ACC112 (cell line): ENCODE results near the gene DOC2A.
"Not testable (repeated sequence)": the region's sequence is repeated elsewhere in the genome, so short reads cannot be mapped to it uniquely, and the experiment has no call there.

Experiments used
- H2AFZ ChIP-seq: fragments of 200-600 bp; sonication (generic); one replicate; pipeline ENCODE4 v1.6.0; 2017; ENCODE audit warnings: antibody characterized with exemption, low read length; ENCODE audit not compliant: unreplicated experiment
- H3K27ac ChIP-seq: fragments of 200-600 bp; sonication (generic); 2 replicates; pipeline ENCODE4 v1.5.1; 2014; ENCODE audit warnings: low read depth, mild to moderate bottlenecking, antibody characterized with exemption, low read length, moderate library complexity
- H3K27me3 ChIP-seq: fragments of 200-600 bp; sonication (generic); 2 replicates; pipeline ENCODE4 v1.6.1; 2014; ENCODE audit warnings: mild to moderate bottlenecking, antibody characterized with exemption, low read length, moderate library complexity, mixed read lengths; ENCODE audit not compliant: insufficient read depth
- H3K36me3 ChIP-seq: fragments of 200-600 bp; sonication (generic); 2 replicates; pipeline ENCODE4 v1.6.1; 2016; ENCODE audit warnings: mild to moderate bottlenecking, antibody characterized with exemption, low read length, moderate library complexity, mixed read lengths; ENCODE audit not compliant: insufficient read depth
- H3K4me1 ChIP-seq: fragments of 200-600 bp; sonication (generic); one replicate; pipeline ENCODE4 v1.6.1; 2016; ENCODE audit warnings: low read length, mixed read lengths; ENCODE audit not compliant: insufficient read depth, unreplicated experiment, control insufficient read depth
- H3K4me3 ChIP-seq: fragments of 200-600 bp; sonication (generic); 2 replicates; pipeline ENCODE4 v1.5.1; 2014; ENCODE audit warnings: mild to moderate bottlenecking, low read depth, low read length
- H3K79me2 ChIP-seq: fragments of 200-600 bp; sonication (generic); one replicate; pipeline ENCODE4 v1.6.0; 2016; ENCODE audit warnings: low read length; ENCODE audit not compliant: control insufficient read depth, unreplicated experiment, insufficient read depth

The DOC2A gene

DNA sequence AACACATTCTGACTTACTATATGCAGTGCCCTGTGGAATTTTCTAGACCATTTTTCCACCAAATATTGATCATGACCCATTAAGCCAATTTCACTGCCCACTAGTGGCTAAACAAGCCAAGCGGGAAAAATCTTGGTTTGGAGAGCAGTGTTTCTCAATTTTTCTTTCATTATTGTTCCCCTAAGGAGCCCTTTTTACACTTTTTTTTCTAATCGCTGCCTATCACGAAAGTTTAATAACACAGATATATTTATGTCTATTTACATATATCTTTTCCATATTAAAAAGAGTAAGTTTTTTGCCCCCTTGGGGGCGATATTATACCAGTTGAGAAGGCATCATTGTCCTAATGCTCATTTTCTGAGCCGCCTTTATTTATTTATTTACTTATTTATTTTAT lies 31.0 kb upstream of the DOC2A start:
- no peaks in the 10 kb centered on the region for H3K36me3 ChIP-seq
- no peak overlapping the region for H3K27ac ChIP-seq
- H2AFZ ChIP-seq, result no peak overlapping the region
- H3K27me3 ChIP-seq, result no peaks in the 10 kb centered on the region
- H3K79me2 ChIP-seq, result no peaks in the 10 kb centered on the region
- no peak overlapping the region for H3K4me3 ChIP-seq
- no peaks in the 10 kb centered on the region for H3K4me1 ChIP-seq

DNA sequence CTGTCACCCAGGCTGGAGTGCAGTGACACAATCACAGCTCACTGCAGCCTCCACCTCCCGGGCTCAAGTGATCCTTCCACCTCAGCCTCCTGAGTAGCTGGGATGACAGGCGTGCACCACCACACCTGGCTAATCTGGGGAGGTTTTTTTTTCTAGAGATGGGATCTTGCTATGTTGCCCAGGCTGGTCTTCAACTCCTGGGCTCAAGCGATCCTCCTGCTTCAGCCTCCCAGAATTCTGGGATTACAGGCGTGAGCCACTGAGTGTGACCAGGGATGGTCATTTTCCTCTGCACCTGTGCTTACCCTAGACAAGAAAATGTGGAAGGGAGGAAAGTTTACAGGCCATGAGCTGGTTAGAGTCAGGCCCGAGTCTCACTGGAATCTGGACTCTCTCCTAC lies 29.9 kb upstream of the DOC2A start:
- not testable (repeated sequence) for H3K4me3 ChIP-seq, H3K4me1 ChIP-seq, H3K27ac ChIP-seq, H3K36me3 ChIP-seq, H3K79me2 ChIP-seq, H3K27me3 ChIP-seq, H2AFZ ChIP-seq

DNA sequence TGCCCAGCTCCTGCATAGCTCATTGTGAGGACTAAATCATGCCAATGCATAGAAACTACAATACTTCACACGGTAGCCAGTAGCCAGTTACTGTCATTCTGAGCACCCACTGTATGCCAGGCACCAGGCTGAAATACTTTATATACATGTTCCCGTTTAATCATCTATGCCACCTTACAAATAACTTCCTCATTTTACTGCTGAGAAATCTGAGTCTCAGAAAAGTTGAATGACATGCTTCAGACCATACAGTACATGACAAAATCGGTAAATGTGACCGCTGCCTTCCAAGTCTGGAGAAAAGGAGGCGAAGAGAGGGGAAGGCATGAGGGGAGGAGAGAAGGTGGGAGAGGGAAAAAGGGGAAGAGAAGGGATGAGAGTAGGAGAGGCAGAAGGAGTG lies 29.4 kb upstream of the DOC2A start:
- Histone ChIP-seq H3K79me2 (no peaks in the 10 kb centered on the region), H3K27me3 (no peaks in the 10 kb centered on the region), H3K4me3 (no peak overlapping the region), H3K27ac (no peak overlapping the region), H2AFZ (no peak overlapping the region), H3K36me3 (no peaks in the 10 kb centered on the region), H3K4me1 (no peaks in the 10 kb centered on the region)

DNA sequence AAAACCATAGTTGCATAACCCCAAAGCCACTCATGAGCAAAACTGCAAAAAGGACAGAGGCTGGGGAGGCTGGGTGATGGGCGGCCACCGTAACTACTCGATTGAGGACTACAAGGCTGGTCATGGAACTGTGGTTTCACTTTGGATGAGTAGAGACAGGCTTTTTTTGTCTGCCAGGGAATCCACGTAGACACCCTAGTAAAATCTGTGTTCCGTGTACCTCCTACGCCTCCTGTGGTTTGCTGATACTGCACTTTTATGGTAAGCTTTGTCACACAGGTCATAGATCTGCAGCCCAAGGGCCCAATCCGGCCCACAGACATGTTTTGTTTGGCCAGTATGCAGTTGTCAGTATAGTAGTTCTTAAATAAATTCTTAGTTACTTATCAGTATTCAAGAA lies 22.4 kb upstream of the DOC2A start:
- Histone ChIP-seq H3K4me3 (no peak overlapping the region), H3K4me1 (no peaks in the 10 kb centered on the region), H3K79me2 (no peaks in the 10 kb centered on the region), H3K27me3 (peaks cover 26% of the 10 kb centered on the region), H3K27ac (no peak overlapping the region), H3K36me3 (no peaks in the 10 kb centered on the region), H2AFZ (no peak overlapping the region)

DNA sequence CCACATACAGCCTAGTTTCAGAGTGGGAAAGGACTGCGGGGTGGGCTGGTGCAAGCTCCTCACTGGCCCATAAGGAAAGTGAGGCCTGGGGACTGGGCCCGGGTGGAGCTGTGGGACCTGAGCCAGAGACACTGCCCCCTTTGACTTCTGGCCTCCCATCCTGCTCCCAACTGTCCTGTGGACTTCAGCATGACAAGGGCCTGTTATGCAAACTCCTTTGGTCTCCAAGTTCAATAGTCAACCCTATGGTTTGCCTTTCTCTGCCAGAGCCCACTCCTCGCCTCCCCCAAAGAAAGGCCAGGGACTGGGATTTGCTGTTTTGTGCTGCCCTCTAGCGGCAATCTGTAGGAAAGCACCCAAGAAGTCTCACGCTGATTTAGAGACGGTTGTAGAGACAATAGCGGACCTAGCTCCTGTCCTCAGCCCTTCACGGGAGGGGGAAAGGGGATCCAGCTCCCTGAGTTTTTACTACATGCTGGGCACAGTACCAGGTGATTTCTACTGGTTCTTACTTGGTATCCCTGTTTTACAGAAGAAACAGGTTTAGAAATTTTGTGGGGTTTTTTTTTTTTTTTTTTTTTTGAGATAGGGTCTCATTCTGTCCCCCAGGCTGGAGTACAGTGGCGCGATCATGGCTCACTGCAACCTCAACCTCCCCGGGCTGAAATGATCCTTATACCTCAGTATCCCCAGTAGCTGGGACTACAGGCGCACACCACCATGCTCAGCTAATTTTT lies 21.4 kb upstream of the DOC2A start:
- Histone ChIP-seq H2AFZ (no peak overlapping the region), H3K36me3 (no peaks in the 10 kb centered on the region), H3K27ac (no peak overlapping the region), H3K79me2 (no peaks in the 10 kb centered on the region), H3K4me1 (no peaks in the 10 kb centered on the region), H3K4me3 (no peak overlapping the region), H3K27me3 (peaks cover 31% of the 10 kb centered on the region)

DNA sequence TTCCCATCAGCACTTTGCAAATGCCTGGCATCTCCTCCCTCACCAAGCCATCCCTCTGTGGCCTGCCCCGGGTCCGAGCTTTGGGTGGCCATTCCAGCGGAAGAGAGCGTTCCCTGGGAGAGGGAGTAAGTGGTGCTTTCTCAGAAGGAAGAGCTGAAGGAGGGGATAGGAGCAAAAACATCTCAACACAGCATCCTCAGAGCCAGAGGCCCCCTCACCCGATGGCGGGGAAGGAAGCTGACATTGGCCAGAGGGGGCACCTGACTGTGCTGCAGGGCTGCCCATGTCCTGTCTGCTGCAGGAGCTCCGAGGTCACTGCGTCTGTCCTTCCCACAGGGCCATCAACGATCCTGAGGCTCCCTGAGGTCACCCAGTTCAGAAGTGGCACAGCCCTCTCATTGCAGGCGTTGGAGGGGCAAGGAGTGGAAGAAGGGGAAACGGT lies 20.7 kb upstream of the DOC2A start:
- Histone ChIP-seq H3K27me3 (peaks cover 35% of the 10 kb centered on the region), H3K27ac (no peak overlapping the region), H3K4me1 (no peaks in the 10 kb centered on the region), H3K4me3 (no peak overlapping the region), H3K36me3 (no peaks in the 10 kb centered on the region), H2AFZ (no peak overlapping the region), H3K79me2 (no peaks in the 10 kb centered on the region)

DNA sequence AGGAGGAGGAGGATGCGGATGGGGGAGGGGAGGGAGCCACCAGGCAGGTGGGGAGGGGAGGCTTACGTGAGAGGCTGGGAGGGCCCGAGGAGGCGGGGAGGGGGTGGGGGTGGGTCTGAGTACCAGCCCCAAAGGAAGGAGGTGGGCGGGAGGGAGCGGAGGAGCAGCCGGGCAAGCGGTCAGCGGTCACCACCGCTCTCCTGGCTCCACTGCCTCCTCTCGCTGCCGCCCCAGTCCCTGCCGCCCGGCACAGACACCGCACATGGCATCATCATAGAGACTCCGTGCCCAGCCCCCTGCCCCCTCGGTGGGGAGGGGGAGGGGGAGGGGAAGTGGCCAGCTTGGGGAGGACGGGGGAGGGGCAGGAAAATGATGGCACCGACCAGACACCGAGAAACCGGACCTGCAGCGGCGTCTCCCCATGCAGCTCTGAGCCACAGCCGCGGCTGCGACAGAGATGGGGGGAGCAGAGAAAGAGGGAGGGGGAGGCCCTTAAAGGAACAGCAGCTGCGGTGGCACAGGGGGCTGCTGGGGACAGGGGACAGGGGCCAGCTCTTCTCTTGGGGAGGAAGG lies 20.1 kb upstream of the DOC2A start, which contains the start of gene TLCD3B:
TLCD3B (minus strand) TSS at position 431 of the 573 bp plus-strand sequence. CDS start 744 bp downstream, outside the sequence.
- Histone ChIP-seq H2AFZ (no peak within 1 kb of the TSS), H3K4me3 (peak within 1 kb of the TSS; percentile 58; the same call in 1 of the 2 replicates), H3K4me1 (no peaks in the 10 kb centered on the region), H3K27ac (no peak within 1 kb of the TSS), H3K36me3 (no peaks in the 10 kb centered on the region), H3K27me3 (peaks cover 35% of the 10 kb centered on the region), H3K79me2 (no peaks in the 10 kb centered on the region)

DNA sequence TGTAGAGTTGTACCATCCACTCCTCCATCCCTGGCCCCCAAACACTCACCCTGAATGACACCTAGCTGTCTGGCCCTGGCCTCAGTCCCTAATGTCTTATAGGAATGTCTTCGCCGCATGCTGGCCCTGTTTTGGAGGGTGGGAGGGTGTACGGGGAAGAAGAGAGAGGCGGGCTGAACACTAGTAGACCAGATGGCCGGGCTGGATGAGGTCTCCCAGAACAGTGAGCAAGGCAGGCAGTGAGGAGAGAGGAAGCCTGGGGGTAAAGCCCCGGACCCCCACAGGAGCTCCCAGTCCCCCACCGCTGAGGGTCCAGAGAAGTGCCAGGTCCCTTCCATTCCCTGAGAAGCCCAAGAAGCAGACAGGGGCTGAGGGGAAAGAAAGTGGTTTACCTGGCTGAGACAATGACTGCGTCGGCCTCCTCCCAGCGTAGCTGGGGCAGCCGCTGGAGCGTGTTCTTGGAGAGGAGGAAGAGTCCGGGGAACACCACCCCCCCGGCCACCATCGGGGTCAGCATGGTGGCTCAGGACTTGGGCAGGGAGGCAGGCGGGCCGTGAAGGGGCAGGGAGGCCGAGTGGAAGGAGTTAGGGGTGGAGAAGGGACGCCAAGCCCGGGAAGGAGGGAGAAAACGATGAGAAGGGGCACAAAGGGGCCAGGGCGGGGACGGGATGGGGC lies 19.3 kb upstream of the DOC2A start:
- Histone ChIP-seq H2AFZ (no peak overlapping the region), H3K36me3 (no peaks in the 10 kb centered on the region), H3K27me3 (peaks cover 35% of the 10 kb centered on the region), H3K79me2 (no peaks in the 10 kb centered on the region), H3K4me1 (no peaks in the 10 kb centered on the region), H3K27ac (no peak overlapping the region), H3K4me3 (no peak overlapping the region)

DNA sequence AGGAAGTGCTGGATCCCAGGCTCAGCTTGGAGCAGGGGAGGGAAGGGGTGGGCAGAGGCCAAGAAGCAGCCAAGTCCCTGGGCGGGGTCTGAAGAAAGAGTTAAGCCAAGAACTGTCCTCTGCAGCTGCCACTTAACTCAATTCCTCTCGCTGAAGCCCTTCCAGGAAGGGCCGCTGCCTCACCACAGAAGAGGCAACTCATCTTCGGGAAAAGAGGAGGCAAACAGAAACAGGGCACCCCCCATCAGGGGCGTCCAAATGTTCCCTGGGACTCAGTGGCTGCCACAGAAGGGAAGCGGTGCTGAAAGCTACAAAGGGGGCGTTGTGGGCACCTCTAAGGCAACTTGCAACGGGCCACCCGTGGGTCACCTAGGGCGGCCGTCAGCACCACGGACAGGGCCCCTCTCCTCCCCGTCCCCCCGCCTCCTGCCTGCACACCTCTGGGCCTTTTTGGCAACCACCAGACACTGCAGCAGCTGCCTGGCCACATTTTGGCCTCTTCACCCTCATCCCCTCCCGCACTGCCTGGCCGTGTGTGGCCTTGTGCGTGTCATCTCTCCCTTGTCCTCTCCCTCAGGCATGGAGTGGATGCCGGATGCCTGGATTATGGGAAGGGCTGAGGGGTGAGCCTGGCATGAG lies 17.7 kb upstream of the DOC2A start:
- H2AFZ ChIP-seq, result no peak overlapping the region
- peaks cover 43% of the 10 kb centered on the region for H3K27me3 ChIP-seq
- H3K4me3 ChIP-seq, result no peak overlapping the region

DNA sequence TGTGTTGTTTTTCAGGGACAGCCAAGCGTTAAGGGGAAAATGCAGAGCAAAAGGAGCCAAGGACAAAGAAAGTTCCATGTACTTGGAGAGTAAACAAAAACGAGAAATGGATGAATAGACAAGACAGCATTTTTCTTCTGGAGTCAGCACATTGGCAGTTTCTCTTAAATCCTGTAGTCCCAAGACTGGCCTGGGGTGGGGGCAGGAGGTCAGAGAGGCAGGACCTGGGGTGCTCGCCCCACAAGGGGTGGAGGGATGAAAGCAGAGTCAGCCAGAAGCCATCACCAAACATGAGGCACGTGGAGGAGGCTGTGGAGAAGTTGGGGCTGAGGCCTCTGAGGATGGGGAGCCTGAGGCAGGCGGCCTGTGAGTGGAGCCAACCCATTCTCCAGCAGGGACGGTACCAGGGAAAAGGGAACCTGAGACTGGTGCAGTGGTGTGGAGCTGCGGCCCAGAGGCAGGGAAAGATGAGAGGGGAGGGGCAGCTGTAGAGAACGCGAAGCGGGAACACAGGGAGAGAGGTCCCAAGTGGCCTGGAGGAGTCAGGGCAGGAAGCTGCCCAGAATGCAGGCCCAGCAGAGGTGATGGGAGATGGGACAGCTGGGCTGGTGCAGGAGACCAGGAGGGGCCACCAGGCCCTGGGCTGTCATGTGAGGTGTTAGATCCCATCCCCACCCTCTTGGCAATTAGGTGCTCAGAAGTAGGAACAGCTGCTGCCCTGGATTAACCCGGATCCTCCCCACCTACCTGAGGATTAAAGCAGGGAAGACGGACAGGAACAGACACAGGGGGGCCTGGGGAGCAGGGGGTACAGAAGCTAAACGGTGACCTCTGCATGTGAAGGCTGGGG lies 17.0 kb upstream of the DOC2A start:
- Histone ChIP-seq H3K27me3 (peaks cover 43% of the 10 kb centered on the region), H3K36me3 (no peaks in the 10 kb centered on the region), H2AFZ (no peak overlapping the region), H3K4me1 (no peaks in the 10 kb centered on the region), H3K27ac (no peak overlapping the region), H3K4me3 (no peak overlapping the region), H3K79me2 (no peaks in the 10 kb centered on the region)

More for the DNA sequence above, 17.7 kb upstream of the DOC2A start:
- no peaks in the 10 kb centered on the region for H3K79me2 ChIP-seq
- H3K4me1 ChIP-seq, result no peaks in the 10 kb centered on the region
- H3K27ac ChIP-seq, result no peak overlapping the region
- H3K36me3 ChIP-seq, result no peaks in the 10 kb centered on the region
